ENCODE measurements around the gene GLYATL1.

The GLYATL1 gene

DNA sequence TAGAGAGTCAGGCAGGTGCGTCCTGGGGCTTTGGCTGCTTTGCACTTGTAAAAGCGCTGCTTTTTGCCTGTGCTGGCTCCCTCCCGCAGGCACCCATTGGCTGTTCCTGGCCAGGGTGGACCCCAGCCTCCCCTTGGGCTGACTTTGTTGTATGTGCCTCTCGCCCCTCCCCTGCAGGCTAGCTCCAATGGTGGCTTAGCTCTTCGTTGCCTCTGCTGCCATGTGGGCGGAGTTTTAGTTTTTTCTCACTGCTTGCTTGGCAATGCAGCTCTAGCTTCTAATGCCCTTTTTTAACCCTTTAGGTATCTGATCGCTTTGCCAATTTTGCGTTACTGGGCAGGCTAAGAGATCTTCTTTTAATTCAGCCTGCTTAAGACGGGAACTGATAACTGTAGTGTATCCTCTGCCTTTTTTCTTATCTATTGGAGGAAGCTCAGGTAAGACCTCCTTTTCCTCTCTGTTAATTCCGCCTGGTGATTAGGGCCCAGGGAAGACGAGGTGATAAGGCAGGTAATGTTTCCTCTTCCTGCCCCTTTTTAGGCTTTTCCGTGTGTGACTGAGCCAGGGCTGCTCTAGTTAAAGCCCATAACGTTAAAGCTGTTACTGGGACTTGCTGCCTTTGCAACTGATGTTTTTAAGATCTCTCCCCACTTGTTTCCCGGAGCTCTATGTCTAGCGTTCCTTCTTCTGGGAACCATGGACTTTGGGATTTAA, 11.7 kb upstream of the GLYATL1 start:
- DNase-seq = peak; percentile 93

GRCh38 chr11:58928107-58928499, 11.2 kb upstream of the GLYATL1 start:
- no peak for DNase-seq

DNA sequence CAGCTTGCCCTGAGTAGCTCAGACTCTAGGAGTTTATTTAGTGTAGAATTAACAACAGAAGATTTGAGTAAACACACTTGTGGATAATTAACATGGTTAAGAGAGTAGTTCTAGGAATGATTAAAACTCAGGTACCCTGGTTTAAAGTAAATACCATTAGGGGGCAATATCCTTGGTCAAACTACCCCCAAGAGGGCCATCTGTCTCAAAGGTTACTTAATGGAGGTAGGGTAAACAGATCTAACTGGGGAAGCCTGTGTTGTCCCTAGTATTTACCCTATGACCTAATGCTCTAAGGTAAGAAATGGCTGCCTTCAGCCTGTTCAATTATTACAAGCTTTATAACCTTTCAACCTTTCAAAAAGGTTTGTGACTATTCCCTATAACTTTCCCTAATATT, 10.6 kb upstream of the GLYATL1 start:
- peak; percentile 95 for DNase-seq

- no peak for DNase-seq
Observed at GRCh38 chr11:58930926-58931325, 8.4 kb upstream of the GLYATL1 start.

DNA sequence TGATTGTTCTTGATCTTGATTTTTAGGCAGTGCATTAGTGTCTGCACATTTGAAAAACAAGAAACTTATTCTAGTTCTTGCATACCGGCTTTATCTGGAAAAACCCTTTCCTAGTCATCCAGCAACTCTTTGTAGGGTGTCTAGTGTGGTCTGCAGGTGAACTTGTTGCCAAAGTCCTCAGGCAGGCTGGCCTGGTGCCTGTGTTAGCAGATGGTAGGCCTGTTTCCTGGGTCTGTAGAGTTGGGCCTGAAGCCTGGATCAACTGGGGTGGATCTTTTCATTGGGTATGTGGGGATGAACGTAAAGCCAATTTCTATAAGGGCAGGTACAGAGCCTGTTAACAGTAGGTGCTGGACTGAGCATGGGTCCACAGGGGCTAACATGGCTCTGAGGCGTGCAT, 5.6 kb upstream of the GLYATL1 start:
- no peak for DNase-seq

- DNase-seq = no peak
Observed at GRCh38 chr11:58934945-58935513, 4.3 kb upstream of the GLYATL1 start.

DNA sequence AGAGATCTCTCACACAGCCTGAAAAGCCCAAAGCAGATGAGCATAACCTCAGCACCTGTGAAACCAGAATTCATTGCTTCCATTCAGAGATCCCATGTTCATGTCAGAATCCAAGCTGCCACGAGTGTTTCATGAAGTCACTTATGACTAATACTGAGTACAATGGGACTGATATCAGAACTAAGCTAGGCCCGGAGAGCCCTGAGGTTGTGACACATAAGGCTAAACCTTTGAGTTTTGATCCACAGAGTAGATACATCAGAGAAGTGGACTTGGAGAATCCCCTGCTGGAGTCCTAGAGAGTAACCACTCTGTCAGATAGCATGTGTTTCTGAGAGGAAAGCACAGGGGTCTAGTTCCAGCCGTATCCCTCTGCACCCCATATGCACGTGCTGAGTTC, 890 bp upstream of the GLYATL1 start:
- DNase-seq = no peak

- no peak for DNase-seq
Observed at GRCh38 chr11:58940028-58940427, 740 bp downstream of the GLYATL1 start.

- no peak for DNase-seq
Observed at GRCh38 chr11:58941838-58942237, 2.5 kb downstream of the GLYATL1 start.

DNA sequence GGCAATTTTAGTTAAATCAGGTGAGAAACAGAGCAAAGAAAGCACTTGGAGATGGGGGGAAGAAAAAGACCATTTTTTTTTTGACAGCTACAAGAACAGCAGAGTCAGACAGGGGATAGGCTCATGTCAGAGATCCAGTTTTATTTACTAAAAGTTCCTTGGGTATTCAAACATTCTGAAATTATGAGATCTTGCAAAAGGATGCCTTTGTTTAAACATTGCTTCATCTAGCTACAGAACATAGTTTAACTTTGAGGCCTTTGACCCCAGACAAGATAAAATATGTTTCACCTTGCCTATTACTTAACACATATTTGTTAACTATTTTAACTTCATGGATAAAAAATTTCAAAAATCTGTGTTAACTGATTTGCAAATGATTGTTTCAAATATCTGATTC, 6.4 kb downstream of the GLYATL1 start:
- no peak for DNase-seq

DNA sequence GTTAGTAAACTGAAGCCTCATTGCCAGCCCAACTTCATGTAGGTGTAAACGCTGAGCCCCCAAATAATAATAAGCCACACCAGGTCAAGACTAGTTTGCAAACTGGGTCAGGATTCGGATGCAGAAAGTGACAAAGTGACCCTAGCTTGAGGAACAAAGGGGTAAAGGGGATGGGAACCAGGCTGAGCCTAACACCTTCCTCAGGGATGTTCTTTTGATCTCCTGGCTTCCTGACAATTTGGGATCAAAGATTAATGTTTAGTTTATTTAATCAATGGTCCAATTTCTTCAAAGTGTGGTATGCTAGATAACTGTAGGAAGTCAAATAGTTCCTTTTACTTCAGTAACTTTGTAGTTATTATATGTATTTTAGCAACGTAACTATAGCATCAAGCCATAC, 9.9 kb downstream of the GLYATL1 start:
- DNase-seq = no peak

DNA sequence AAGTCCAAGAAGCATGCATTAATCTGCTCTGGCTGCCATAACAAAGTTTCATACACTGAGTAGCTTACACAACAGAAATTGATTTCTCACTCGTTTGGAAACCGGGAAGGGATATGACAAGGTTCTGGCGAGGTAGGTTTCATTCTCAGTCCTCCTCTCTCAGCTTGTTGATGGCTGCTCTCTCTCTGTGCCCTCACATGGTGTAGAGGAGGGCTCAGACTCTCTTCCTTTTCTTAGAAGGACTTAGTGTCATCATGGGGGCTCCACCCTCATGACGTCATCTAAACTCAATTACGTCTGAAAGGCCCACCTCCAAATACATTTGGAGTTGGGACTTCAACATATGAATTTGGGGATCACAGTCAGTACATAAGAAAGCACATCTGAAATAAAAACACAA, 18.6 kb downstream of the GLYATL1 start:
- DNase-seq = no peak

DNA sequence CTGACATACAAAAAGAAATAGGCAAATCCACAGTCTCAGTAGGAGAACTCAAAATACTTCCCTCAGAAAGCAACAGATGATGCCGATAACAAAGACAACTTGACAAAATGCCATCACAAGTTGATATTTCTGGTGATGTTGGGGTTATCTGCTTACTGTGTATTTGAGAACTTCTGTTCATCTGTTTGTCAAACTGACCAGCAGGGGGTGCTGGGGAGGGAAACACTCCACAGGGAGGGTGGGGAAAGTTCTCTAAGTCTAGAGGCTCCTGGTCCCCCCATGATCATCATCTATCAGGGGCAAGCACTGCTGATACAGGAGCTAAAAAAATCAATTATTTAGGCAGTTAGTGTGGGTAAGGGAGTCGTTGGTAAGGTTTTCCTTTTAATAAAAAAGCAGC, 19.2 kb downstream of the GLYATL1 start:
- DNase-seq = no peak

DNA sequence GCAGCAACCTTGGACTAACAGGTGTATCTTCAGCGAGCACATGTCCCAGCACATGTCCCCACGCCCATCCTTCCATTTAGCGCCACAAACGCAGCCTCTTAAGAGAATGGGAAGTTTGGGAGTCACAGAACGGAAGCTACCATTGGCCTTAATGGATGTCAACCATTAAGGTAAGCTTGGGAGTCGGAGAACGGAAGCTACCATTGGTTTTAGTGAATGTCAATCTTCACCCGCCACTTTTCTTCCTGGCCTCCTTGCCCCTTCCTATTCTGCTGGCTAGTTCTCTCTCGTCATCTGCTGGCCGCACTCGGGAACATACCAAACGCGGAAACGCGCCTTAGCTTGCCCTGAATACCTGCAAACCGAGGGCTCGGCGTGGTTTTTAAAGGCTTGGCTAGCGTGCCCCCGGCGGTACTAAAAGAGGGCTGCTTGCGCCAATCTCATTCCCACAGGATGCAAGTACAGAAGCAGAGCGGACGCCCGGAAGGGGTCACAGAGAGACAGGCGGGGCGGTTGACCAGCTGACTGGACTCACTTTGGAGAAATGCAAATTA, 24.3 kb downstream of the GLYATL1 start:
- no peak for DNase-seq

- no peak for DNase-seq
Observed at GRCh38 chr11:58965246-58965985, 26.1 kb downstream of the GLYATL1 start.

DNA sequence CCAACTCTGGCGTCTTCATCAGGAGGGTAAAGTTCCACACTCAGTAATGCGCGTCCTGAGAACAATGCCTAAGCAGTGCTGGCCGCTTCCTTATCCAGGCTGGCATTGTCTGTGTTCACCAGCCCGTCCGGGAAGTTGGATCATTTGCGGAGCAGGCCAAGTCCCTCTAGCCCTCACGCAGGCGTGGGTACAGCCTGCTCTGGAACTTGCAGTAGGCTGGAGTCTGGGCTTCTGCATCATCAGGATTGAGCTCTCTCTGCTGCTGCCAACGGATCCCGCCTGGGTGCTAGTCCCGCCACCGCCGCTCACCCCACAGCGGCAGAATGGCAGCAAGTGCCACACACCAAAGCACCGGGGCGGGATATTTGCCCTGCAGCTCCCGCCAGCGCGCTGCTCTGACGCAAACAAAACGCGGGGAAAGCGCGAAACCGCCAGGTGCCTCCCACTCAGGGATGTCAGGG, 29.0 kb downstream of the GLYATL1 start:
- no peak for DNase-seq

- no peak for DNase-seq
Observed at GRCh38 chr11:58977470-58977869, 38.2 kb downstream of the GLYATL1 start.

DNA sequence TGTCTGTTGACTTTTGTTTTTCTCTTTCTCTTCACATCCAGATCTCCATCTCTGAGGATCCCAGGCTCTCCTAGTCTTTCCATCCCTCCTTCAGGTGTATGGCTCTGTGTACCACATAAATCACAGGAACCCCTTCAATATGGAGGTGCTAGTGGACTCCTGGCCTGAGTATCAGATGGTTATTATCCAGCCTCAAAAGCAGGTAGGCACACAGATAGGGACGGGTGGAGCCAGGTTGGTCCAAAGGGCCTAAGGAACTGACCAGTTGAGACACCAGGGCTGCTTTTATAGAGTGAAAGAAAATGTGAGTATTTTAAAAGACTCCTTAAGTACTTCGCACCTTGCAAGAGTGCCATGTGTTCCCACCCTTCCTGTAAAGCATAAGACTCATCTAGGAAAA, 39.9 kb downstream of the GLYATL1 start:
- no peak for DNase-seq

GRCh38 chr11:58980159-58980843, 41.0 kb downstream of the GLYATL1 start:
- DNase-seq = no peak

- no peak for DNase-seq
Observed at GRCh38 chr11:58992489-58992888, 53.2 kb downstream of the GLYATL1 start.

GRCh38 chr11:58994171-58994570, 54.9 kb downstream of the GLYATL1 start:
- DNase-seq = no peak

DNA sequence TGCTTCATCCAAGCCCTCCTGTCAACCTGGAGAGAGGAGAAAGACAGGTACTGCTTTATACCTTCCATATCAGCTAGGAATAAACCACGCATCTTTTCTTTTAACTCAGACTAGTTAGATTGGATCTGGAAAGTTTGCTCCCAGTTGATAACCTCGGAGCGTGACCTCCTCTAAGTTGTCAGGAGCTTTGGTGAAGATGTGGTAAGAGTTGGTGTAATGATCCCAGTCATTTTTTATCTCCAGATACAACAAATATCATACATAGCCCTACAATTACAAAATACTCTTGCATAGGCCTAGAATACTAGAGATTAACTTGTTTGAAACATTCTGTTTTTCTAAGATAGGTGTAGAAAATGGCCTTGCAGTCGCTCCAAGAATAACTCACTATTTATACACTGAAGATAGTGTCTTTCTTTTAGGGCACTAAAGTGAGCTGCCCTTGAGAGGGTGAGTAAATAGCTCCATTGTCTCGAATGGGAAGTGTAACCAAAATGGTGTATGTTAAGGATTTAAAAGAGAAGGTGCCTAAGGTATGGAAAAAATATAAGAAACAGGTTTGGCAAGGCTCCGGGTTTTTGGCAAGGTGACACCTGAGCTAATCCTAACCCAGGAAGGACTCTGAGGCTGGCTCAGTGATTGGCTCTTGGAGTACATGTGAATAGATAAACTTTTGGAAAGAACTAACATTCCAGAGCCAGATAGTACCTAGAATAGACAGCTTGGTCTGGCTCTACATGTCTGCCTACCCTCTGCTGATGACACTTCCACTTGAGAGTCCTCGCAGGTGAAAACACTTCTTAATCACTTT, 59.4 kb downstream of the GLYATL1 start:
- no peak for DNase-seq

All from DMS79 (cell line).